ENCODE results near the gene RAD51D. TPM values are rescaled to one million over a fixed set of nuclear protein-coding genes. Genes with fewer than 3 reads are reported as not detected.

Gene RAD51D
- total and polyA plus RNA-seq, 10 of the 15 experiments (the other 5 are each of a cell fraction or from before 2014, with no cell fraction given) = 2.6 to 29.3 (median 13.5) TPM

DNA sequence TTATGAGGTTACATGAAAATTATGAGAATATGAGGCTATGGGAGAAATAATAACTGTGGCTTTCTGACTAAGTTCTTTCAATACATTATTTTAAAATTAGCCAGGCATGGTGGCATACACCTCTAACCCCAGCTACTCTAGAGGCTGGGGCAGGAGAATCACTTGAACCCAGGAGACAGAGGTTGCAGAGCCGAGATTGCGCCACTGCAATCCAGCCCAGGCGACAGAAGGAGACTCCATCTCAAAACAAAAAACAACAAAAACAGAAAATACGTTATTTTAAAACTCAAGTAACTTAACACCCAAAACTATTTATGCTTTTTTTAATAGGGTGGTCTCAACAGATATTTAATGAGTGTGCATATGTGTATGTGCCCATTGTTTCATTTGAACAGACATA is 53.8 kb downstream of the RAD51D start:
- ChIA-PET RAD21 (ENCODE audit: unreplicated experiment) (interaction anchor here (2.2 to 22.2 kb wide), 5 partner anchors 9 to 53 kb away, joined by 6 to 452 read pairs (median 53); partner anchors contain the start of gene RAD51D), POLR2A (interaction anchor here (1.0 to 10.6 kb wide), 7 partner anchors 9 to 34 kb away, joined by 4 to 115 read pairs (median 24); no protein-coding TSS in a partner anchor), SMC1A (ENCODE audit: uncharacterized antibody, unreplicated experiment) (interaction anchor here (1.0 to 20.5 kb wide), 12 partner anchors 8 to 79 kb away, joined by 3 to 534 read pairs (median 3); no protein-coding TSS in a partner anchor), CTCF (interaction anchor here (0.6 to 4.7 kb wide), 12 partner anchors 8 to 174 kb away, joined by 3 to 25 read pairs (median 14); partner anchors contain the start of gene RAD51D)
- H3K36me3 ChIP-seq (ENCODE audit: control insufficient read depth in 2 of 2, insufficient read depth in 2 of 2, low read length in 1 of 2) = peaks cover 0 to under 1% of the 10 kb centered on the region in 2 experiments; a peak in 1 of 4 replicates
- in situ Hi-C loops (cut with MboI) (no loop called here), intact Hi-C loops (cut with micrococcal nuclease; ENCODE audit: unreplicated experiment) (no loop called here)
- no peaks in the 10 kb centered on the region for H3K27me3 ChIP-seq (replicated peaks in 1 of 2; ENCODE audit: control insufficient read depth in 2 of 2, insufficient read depth in 2 of 2, low read length in 1 of 2)
- no peaks in the 10 kb centered on the region for H3K9me3 ChIP-seq (replicated peaks; ENCODE audit: control insufficient read depth, insufficient read depth, low read length)
- H3K79me2 ChIP-seq (ENCODE audit: control insufficient read depth, insufficient read depth, low read length) = peaks cover 57% of the 10 kb centered on the region
- WGBS (ENCODE audit: insufficient coverage, insufficient replicate concordance, low lambda C conversion rate, missing lambda C conversion rate) = 67% methylated on average over 4 of the region's 4 CpGs
- peak overlapping the region; percentile 56; the same call in 1 of the 2 replicates for H3K27ac ChIP-seq (ENCODE audit: control insufficient read depth, insufficient read depth)
- H2AFZ ChIP-seq (ENCODE audit: control insufficient read depth, low read depth, low read length) = no peak overlapping the region
- BruUV-seq (replicated peaks) = no TSS peak
- H3K9ac ChIP-seq (ENCODE audit: control insufficient read depth, insufficient read depth, low read length) = no peak overlapping the region
- H3K4me1 ChIP-seq (ENCODE audit: control insufficient read depth, insufficient read depth, low read length) = peaks cover 33% of the 10 kb centered on the region
- peak overlapping the region; percentile 39; the same call in 1 of the 2 replicates for H3K4me2 ChIP-seq (ENCODE audit: control insufficient read depth, insufficient read depth)
- FAIRE-seq = no peak
- no peak for TF ChIP-seq TCF3 (IDR thresholded peaks at IDR 0.05; ENCODE audit: borderline replicate concordance, insufficient read depth, low read depth, low read length)
- no peak for TF ChIP-seq EED (IDR thresholded peaks at IDR 0.05; ENCODE audit: low read depth)
- no peak for TF ChIP-seq WRNIP1 (IDR thresholded peaks at IDR 0.05; ENCODE audit: borderline replicate concordance, low read depth, low read length)
- no peak for TF ChIP-seq PML (IDR thresholded peaks at IDR 0.05; ENCODE audit: low read length)
- TF ChIP-seq KDM1A (IDR thresholded peaks at IDR 0.05; ENCODE audit: borderline replicate concordance) = no peak
- no peak for TF ChIP-seq RB1 (IDR thresholded peaks at IDR 0.05; ENCODE audit: borderline replicate concordance)
- TF ChIP-seq, protein P1, sequence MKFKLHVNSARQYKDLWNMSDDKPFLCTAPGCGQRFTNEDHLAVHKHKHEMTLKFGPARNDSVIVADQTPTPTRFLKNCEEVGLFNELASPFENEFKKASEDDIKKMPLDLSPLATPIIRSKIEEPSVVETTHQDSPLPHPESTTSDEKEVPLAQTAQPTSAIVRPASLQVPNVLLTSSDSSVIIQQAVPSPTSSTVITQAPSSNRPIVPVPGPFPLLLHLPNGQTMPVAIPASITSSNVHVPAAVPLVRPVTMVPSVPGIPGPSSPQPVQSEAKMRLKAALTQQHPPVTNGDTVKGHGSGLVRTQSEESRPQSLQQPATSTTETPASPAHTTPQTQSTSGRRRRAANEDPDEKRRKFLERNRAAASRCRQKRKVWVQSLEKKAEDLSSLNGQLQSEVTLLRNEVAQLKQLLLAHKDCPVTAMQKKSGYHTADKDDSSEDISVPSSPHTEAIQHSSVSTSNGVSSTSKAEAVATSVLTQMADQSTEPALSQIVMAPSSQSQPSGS (IDR thresholded peaks at IDR 0.05; ENCODE audit: low read length) = no peak
- TF ChIP-seq, protein P2, sequence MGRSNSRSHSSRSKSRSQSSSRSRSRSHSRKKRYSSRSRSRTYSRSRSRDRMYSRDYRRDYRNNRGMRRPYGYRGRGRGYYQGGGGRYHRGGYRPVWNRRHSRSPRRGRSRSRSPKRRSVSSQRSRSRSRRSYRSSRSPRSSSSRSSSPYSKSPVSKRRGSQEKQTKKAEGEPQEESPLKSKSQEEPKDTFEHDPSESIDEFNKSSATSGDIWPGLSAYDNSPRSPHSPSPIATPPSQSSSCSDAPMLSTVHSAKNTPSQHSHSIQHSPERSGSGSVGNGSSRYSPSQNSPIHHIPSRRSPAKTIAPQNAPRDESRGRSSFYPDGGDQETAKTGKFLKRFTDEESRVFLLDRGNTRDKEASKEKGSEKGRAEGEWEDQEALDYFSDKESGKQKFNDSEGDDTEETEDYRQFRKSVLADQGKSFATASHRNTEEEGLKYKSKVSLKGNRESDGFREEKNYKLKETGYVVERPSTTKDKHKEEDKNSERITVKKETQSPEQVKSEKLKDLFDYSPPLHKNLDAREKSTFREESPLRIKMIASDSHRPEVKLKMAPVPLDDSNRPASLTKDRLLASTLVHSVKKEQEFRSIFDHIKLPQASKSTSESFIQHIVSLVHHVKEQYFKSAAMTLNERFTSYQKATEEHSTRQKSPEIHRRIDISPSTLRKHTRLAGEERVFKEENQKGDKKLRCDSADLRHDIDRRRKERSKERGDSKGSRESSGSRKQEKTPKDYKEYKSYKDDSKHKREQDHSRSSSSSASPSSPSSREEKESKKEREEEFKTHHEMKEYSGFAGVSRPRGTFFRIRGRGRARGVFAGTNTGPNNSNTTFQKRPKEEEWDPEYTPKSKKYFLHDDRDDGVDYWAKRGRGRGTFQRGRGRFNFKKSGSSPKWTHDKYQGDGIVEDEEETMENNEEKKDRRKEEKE (IDR thresholded peaks at IDR 0.05) = no peak
- TF ChIP-seq ETV6 (conservative IDR thresholded peaks at IDR 0.05 in 1 of 2, IDR thresholded peaks at IDR 0.05 in 1 of 2; ENCODE audit: borderline replicate concordance in 1 of 2, low read depth in 1 of 2) = no peak
- no peak for TF ChIP-seq BACH1 (IDR thresholded peaks at IDR 0.05; ENCODE audit: borderline replicate concordance)
- TF ChIP-seq HDAC2 (IDR thresholded peaks at IDR 0.05) = no peak
- no peaks in the 10 kb centered on the region for H4K20me1 ChIP-seq (ENCODE audit: control insufficient read depth, insufficient read depth)
- DNase-seq (ENCODE audit: low read depth, low spot score) = no peak
- no peak for ATAC-seq
- H3K4me3 ChIP-seq = no peak overlapping the region; the same call in 1 of the 2 replicates
